ENCODE results near the gene LRP2BP.

LRP2BP gene

DNA sequence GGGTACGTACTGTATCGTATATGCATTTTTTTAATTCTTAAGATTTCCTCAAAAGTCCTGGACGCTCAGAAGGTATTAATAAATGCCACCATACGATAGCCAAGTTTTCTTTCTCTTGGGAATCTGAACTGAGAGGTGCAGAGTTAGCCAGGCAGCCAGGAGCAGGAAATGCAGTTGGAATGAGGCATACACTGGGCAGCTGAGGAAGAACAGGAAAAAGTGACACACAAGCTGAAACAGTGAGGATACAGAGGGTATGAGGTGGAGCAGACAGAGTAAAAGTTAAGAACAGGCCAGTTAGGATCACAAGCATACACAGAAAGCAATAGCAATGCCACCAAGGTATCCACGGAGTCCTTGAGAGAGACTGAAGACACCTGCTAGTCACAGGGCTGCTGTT, 16.7 kb upstream of the LRP2BP start:
- Mint-ChIP-seq H3K27ac (ENCODE audit: low read depth) (no peak overlapping the region), H3K4me3 (no peak overlapping the region), H3K27me3 (no peaks in the 10 kb centered on the region), H3K36me3 (ENCODE audit: insufficient read depth) (peaks cover 16% of the 10 kb centered on the region), H3K9me3 (no peaks in the 10 kb centered on the region), H3K4me1 (peaks cover 4% of the 10 kb centered on the region)
- no peak for DNase-seq (ENCODE audit: low spot score in 2 of 2)
- no peak for ATAC-seq (replicated peaks; ENCODE audit: extremely low read depth, poor library complexity, severe bottlenecking)

DNA sequence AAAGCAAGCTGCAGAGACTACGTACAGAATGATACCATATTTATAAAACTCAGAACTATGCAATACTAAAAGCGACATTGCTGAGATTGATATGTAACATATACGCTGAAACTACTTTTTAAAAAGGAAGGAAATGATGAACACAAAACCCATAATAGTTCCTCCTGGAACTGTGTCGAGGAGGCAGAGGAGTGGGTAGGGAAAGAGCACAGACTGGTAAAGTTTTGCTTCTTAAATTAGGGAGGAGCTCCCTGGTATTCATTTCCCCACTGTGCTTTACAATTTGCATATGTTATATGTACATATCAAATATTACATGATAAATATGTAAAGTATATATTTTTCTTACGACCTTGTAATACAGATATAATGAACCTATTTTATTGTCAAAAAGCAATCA, 16.1 kb upstream of the LRP2BP start:
- no peaks in the 10 kb centered on the region for H3K27me3 Mint-ChIP-seq
- no peaks in the 10 kb centered on the region for H3K4me1 Mint-ChIP-seq
- no peak for DNase-seq (ENCODE audit: low spot score in 2 of 2)
- H3K36me3 Mint-ChIP-seq (ENCODE audit: insufficient read depth) = peaks cover 13% of the 10 kb centered on the region
- ATAC-seq (replicated peaks; ENCODE audit: extremely low read depth, poor library complexity, severe bottlenecking) = no peak
- H3K27ac Mint-ChIP-seq (ENCODE audit: low read depth) = no peak overlapping the region
- H3K9me3 Mint-ChIP-seq = no peaks in the 10 kb centered on the region
- no peak overlapping the region for H3K4me3 Mint-ChIP-seq

DNA sequence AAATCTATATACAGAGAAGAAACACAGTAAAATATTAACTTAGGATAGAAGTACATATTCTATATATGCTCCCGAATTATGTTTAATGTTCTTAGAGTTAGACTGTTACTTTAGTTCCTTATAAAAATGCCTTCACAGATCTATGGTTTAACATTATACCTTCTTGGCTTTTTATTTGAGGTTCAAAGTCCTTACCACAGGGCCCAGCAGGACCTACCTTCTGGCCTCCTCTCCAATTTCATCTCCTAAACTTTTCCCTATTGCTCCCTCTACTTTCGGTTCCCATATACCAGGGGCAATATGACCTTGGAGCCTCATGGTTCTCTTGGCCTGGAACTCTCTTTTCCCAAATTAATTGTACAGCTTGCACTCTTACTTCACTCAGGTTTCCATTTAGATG, 12.7 kb upstream of the LRP2BP start:
- ATAC-seq (replicated peaks; ENCODE audit: extremely low read depth, poor library complexity, severe bottlenecking) (no peak), DNase-seq (ENCODE audit: low spot score in 2 of 2) (no peak)
- Mint-ChIP-seq H3K4me3 (no peak overlapping the region), H3K27me3 (no peaks in the 10 kb centered on the region), H3K4me1 (no peaks in the 10 kb centered on the region), H3K27ac (ENCODE audit: low read depth) (no peak overlapping the region), H3K36me3 (ENCODE audit: insufficient read depth) (peaks cover 25% of the 10 kb centered on the region), H3K9me3 (no peaks in the 10 kb centered on the region)

DNA sequence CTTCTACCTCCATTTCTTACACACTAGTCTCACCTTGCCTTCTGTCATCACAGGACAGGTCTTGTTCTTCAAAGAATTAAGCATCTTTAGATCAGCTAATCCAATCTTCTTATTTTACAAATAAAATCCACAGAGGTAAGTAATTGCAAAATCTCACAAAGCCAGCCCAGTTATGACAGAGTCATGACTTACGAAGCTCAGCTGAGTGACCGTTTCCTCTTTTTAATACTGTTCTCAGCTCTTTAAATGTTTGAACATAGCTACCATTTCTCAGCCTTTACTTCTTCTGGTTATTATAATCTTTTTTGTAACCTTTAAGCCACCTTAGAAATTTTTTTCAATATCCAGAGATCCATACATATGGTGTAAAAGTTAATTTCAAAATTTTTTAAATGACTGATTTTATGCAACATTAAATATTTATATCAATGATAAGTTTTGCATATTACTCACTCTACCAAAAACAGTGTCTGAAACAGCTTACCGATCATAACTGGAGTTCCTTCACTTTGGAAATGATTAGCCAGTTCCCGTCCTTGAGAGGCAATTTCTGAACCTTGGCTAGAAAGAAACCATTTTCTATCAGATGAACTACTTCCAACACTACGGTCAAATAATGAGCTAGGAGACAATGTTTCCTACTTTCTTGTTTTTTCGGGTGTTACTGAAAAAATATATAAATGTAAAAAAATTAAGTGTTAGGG, 9.7 kb upstream of the LRP2BP start:
- ATAC-seq (replicated peaks; ENCODE audit: extremely low read depth, poor library complexity, severe bottlenecking) (no peak), DNase-seq (ENCODE audit: low spot score in 2 of 2) (no peak)
- no peaks in the 10 kb centered on the region for H3K9me3 Mint-ChIP-seq
- H3K4me3 Mint-ChIP-seq = no peak overlapping the region
- no peaks in the 10 kb centered on the region for H3K4me1 Mint-ChIP-seq
- peaks cover 26% of the 10 kb centered on the region for H3K36me3 Mint-ChIP-seq (ENCODE audit: insufficient read depth)
- H3K27me3 Mint-ChIP-seq = no peaks in the 10 kb centered on the region
- peak overlapping the region; percentile 38 for H3K27ac Mint-ChIP-seq (ENCODE audit: low read depth)

DNA sequence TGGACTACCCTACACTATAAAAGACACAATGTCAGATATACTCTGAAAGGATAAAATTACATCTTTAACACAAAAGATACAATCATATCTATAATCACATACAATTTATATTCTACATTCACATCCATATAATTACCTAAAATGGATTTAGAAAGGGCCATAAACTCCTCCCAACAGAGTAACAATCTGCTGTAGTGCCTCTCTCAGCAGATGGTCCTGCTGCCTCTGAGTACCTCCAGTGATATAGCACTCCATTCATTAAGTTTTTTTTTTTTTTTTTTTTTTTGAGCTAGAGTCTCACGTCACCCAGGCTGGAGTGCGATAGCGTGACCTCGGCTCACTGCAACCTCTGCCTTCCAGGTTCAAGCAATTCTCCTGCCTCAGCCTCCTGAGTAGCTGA, 8.3 kb upstream of the LRP2BP start:
- peaks cover 34% of the 10 kb centered on the region for H3K36me3 Mint-ChIP-seq (ENCODE audit: insufficient read depth)
- H3K4me1 Mint-ChIP-seq = no peaks in the 10 kb centered on the region
- no peak for DNase-seq (ENCODE audit: low spot score in 2 of 2)
- no peak for ATAC-seq (replicated peaks; ENCODE audit: extremely low read depth, poor library complexity, severe bottlenecking)
- no peak overlapping the region for H3K4me3 Mint-ChIP-seq
- no peak overlapping the region for H3K27ac Mint-ChIP-seq (ENCODE audit: low read depth)
- no peaks in the 10 kb centered on the region for H3K27me3 Mint-ChIP-seq
- H3K9me3 Mint-ChIP-seq = no peaks in the 10 kb centered on the region

DNA sequence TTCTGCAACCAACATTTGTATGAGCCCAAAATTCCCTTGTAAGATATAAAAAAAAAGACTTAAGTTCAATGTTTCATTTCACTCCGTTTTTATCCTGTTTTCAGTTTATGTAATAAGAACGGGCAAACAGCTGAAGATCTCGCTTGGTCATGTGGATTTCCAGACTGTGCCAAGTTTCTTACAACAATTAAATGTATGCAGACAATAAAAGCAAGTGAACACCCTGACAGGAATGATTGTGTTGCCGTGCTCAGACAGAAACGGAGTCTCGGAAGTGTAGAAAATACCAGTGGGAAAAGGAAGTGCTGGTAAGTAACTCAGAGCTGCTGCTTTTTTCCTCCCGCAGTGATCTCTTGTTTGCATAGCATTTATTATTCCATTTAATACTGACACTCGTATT, 3.7 kb upstream of the LRP2BP start:
- no peak overlapping the region for H3K4me3 Mint-ChIP-seq
- H3K9me3 Mint-ChIP-seq = no peaks in the 10 kb centered on the region
- no peaks in the 10 kb centered on the region for H3K27me3 Mint-ChIP-seq
- ATAC-seq (replicated peaks; ENCODE audit: extremely low read depth, poor library complexity, severe bottlenecking) (no peak), DNase-seq (ENCODE audit: low spot score in 2 of 2) (no peak)
- no peak overlapping the region for H3K27ac Mint-ChIP-seq (ENCODE audit: low read depth)
- peaks cover 28% of the 10 kb centered on the region for H3K36me3 Mint-ChIP-seq (ENCODE audit: insufficient read depth)
- H3K4me1 Mint-ChIP-seq = peaks cover 21% of the 10 kb centered on the region

DNA sequence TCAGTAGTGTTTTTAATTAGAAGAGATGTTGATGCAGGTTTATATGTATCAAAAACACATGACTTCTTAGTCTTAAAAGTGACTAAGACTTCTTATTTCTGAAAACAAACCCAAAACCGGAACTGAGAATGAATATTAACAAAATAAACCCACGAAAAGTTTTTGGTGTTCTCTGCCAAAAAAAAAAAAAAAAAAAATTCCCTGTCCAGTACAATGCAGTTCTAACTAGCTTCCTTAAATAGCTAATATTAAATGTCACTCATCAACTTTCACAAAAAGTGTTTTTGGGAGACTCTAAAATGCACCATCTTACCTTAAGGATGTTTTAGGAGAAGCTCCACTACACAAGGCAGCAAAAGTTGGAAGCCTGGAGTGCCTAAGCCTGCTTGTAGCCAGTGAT, 2.9 kb upstream of the LRP2BP start:
- no peak for ATAC-seq (replicated peaks; ENCODE audit: extremely low read depth, poor library complexity, severe bottlenecking)
- Mint-ChIP-seq H3K27me3 (no peaks in the 10 kb centered on the region), H3K36me3 (ENCODE audit: insufficient read depth) (peaks cover 25% of the 10 kb centered on the region), H3K4me3 (no peak overlapping the region), H3K9me3 (no peaks in the 10 kb centered on the region), H3K4me1 (peaks cover 24% of the 10 kb centered on the region), H3K27ac (ENCODE audit: low read depth) (no peak overlapping the region)
- DNase-seq (ENCODE audit: low spot score in 2 of 2) = no peak

DNA sequence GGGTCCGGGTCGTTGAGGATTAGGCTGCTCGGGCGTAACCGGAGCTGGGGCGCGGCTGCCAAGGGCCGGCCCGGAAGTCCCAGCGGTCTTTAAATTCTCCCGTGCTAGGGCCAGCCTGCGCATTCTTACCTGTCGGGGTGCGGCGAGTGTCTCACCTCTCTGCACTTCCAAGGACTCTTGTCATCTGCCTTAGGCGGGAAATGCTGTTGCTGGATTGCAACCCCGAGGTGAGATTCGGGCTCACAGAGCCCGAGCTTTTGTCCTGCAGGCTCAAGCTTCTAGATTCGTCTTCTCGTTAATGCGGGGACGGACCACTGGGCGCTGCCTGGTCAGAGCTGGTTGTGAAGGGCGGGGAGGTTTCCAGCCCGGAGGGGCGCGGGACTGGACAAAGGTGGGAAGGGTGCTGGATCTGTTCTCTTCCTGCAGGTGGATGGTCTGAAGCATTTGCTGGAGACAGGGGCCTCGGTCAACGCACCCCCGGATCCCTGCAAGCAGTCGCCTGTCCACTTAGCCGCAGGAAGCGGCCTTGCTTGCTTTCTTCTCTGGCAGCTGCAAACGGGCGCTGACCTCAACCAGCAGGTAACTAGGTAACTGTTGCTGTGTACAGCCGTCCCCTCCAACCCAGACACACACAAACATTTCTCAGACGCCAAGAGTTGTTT, 1.1 kb upstream of the LRP2BP start, which contains the start of gene ANKRD37:
Gene ANKRD37, plus strand, starts transcription at position 118 of the 662 bp plus-strand sequence. Its CDS starts 83 bp downstream, at position 201.
- H3K4me1 Mint-ChIP-seq = peaks cover 24% of the 10 kb centered on the region
- no peak for ATAC-seq (replicated peaks; ENCODE audit: extremely low read depth, poor library complexity, severe bottlenecking)
- no peaks in the 10 kb centered on the region for H3K27me3 Mint-ChIP-seq
- peak within 1 kb of the TSS; percentile 96 for H3K27ac Mint-ChIP-seq (ENCODE audit: low read depth)
- DNase-seq (ENCODE audit: low spot score in 2 of 2) = no peak
- no peaks in the 10 kb centered on the region for H3K9me3 Mint-ChIP-seq
- H3K4me3 Mint-ChIP-seq = peak within 1 kb of the TSS; percentile 96
- peaks cover 23% of the 10 kb centered on the region for H3K36me3 Mint-ChIP-seq (ENCODE audit: insufficient read depth)

DNA sequence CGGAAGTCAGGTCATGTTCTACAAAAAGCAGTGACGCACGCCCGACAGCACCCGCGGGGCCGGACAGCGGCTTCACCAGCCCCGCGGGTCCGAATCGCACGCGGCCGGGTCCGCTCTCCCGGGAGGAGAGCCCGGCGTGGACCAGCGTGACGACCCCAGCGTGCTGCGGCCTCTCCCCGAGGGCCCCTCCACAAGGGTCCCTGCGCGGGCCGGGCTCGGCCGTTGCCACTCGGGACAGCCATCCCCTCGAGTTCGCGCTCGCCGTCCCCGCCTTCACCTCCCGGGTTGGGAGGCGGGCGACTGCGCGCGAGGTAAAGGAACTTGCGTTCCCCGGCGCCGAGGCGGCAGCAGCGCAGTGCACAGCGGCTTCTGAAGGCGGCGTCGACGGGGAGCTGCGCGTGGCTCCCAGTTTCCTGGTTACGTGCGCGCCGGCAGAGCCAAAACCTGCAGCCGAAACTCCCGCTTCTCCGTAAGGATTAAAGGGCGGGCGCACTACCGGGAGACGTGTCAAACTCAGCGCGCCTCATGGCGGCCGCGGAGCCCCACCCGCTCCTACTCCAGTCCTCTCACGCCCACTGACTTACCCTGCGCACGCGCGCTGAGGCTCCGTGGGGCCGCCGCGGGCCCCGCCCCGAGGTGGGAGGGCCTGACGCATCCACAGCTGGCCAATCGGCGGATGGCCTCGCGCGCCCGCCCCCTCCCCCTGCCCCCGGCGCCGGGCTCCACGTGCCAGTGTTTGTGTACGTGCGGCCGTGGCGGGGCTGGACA, 416 bp upstream of the LRP2BP start:
- H3K36me3 Mint-ChIP-seq (ENCODE audit: insufficient read depth) = peaks cover 22% of the 10 kb centered on the region
- H3K4me3 Mint-ChIP-seq = peak overlapping the region; percentile 96
- peak overlapping the region; percentile 96 for H3K27ac Mint-ChIP-seq (ENCODE audit: low read depth)
- DNase-seq (ENCODE audit: low spot score in 2 of 2) (peak; percentile 95 to 96), ATAC-seq (replicated peaks; ENCODE audit: extremely low read depth, poor library complexity, severe bottlenecking) (peak; percentile 87)
- no peaks in the 10 kb centered on the region for H3K27me3 Mint-ChIP-seq
- peaks cover 24% of the 10 kb centered on the region for H3K4me1 Mint-ChIP-seq
- H3K9me3 Mint-ChIP-seq = no peaks in the 10 kb centered on the region

DNA sequence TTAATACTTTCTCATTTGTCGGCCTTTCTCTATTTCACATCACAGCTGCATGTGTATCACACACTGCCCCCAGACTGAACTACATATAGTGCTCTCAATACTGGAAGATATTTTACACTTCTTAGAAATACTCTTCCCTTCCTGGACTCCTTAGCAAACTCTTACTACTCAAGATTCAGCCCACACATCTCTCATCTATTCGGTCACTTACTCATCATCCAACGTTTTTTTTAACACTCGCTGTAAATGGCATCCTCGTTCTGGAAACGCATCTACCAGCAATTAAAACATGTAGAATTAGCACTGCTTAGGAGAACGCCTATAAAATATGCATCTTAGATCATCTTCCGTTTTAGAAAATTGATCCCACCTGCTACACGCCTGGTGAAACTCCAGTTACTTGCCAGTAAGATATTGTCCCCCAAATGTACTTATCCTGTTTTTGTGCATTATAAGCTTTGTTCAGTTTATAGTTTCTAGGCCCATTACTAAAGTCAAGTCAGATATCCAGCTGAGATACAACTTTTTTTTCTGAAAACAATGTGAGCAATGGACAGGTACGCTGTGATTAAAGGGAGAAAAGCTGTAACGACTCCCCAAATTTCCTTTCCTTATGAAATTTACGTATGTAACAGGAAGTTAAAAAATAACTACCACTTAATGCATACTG, 1.0 kb downstream of the LRP2BP start:
- Mint-ChIP-seq H3K27me3 (no peaks in the 10 kb centered on the region), H3K4me3 (peak overlapping the region; percentile 96), H3K36me3 (ENCODE audit: insufficient read depth) (peaks cover 15% of the 10 kb centered on the region), H3K27ac (ENCODE audit: low read depth) (peak overlapping the region; percentile 15), H3K9me3 (no peaks in the 10 kb centered on the region), H3K4me1 (peaks cover 24% of the 10 kb centered on the region)
- ATAC-seq (replicated peaks; ENCODE audit: extremely low read depth, poor library complexity, severe bottlenecking) = no peak
- DNase-seq (ENCODE audit: low spot score in 2 of 2) = no peak

DNA sequence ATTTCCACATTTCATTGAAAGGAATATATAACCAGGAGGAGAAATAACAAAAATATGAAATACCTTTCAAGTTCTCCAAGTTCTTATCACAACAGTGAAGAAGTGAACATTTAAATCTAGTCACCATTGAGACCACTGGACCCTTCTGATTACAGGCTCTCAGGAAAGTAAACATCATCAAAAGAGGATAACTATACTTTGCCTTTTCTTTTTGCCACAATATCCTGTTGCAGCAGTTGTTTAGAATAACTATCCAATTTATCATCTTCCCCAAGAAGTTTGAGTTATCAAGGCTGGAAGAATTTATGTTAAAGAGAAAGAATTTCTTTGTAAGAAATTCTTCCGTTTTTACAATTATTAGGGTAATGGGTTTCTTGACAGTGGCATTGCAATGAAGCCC, 3.6 kb downstream of the LRP2BP start:
- ATAC-seq (replicated peaks; ENCODE audit: extremely low read depth, poor library complexity, severe bottlenecking) (no peak), DNase-seq (ENCODE audit: low spot score in 2 of 2) (no peak)
- Mint-ChIP-seq H3K27me3 (no peaks in the 10 kb centered on the region), H3K36me3 (ENCODE audit: insufficient read depth) (peaks cover 10% of the 10 kb centered on the region), H3K4me3 (no peak overlapping the region), H3K27ac (ENCODE audit: low read depth) (no peak overlapping the region), H3K4me1 (peaks cover 22% of the 10 kb centered on the region), H3K9me3 (no peaks in the 10 kb centered on the region)

DNA sequence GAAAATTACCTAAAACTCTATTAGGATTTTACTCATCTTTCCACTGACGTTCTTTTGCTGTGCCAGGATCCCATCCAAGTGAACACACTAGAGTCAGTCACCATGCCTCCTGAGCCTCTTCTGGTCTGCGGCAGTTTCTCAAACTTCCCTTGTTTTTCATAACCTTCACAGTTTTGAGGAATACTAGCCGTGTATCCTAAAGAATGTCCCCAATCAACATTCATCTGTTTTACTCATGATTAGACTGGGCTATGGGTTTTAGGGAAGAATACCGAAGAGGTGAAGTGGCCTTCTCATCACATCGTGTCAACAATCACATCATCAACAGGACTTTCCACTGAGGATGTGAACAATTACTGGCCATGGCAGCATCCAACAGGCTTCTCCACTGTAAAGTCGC, 4.8 kb downstream of the LRP2BP start:
- no peaks in the 10 kb centered on the region for H3K27me3 Mint-ChIP-seq
- peaks cover 16% of the 10 kb centered on the region for H3K4me1 Mint-ChIP-seq
- H3K9me3 Mint-ChIP-seq = no peaks in the 10 kb centered on the region
- H3K4me3 Mint-ChIP-seq = no peak overlapping the region
- DNase-seq (ENCODE audit: low spot score in 2 of 2) = no peak
- H3K27ac Mint-ChIP-seq (ENCODE audit: low read depth) = no peak overlapping the region
- ATAC-seq (replicated peaks; ENCODE audit: extremely low read depth, poor library complexity, severe bottlenecking) = no peak
- peaks cover 2% of the 10 kb centered on the region for H3K36me3 Mint-ChIP-seq (ENCODE audit: insufficient read depth)
